Activated CD8-positive, alpha-beta memory T cell treated with anti-CD3 and anti-CD28 coated beads for 48 hours (primary cell): ENCODE data around the gene HK1.
A peak's percentile ranks its signal among the peaks of the same experiment; 100 is the strongest.
"Not testable (repeated sequence)": the region's sequence is repeated elsewhere in the genome, so short reads cannot be mapped to it uniquely, and the experiment has no call there.

Source experiments
- DNase-seq, 3 experiments: peaks; one replicate each; pipeline ENCODE4 v3.0.0-alpha.2; 2020; ENCODE audit warnings: low read depth in 2 of 3, low spot score in 2 of 3

Gene HK1

DNA sequence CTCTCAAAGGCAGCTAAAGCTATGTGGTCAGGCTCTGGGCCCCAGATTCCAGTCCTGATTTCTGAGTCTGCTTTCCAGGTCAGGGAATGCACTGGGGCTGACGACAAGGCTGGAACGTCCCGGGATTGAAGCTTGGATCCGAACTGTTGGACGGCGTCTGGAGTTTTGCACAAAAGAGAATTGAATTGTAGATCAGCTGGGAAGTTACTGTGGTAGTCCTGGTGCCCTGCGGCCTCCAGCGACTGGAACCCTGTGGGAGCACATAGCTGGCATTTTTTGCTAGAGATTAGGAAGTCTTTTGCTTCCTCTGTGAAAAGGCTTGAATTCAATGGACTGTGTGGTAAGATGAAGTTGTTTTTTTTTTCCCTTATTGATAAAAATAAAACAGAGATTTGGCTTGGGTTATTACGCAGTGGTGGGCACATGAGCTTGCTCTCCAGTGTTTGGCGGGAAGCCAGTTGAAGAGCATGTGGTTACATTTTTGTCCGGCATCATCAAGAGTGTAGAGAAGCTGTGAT lies at the start of gene HK1:
Gene HK1, plus strand, starts transcription at position 51 of the 518 bp plus-strand sequence.
- DNase-seq, result no peak

DNA sequence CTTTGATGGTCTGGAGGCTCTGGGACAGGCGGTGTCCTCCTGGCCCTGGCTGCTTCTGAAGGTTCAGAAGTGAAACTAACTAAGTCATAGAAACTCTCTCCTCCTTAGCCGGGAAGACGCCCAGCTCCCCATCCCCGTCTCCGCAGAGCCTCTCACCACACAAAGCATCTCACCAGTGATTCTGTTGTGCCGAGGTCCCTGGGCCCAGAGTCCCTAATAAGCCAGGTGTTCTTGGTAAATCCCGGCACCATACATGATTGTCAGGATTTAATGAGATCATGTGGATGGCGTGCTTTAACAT lies 48.7 kb upstream of the HK1 start:
- DNase-seq, result no peak

GRCh38 chr10:69230128-69230527 lies 48.2 kb upstream of the HK1 start:
- DNase-seq, result no peak

GRCh38 chr10:69232252-69232651 lies 46.0 kb upstream of the HK1 start:
- DNase-seq, result no peak

- no peak for DNase-seq
These were observed 45.4 kb upstream of the HK1 start for GRCh38 chr10:69232736-69233480.

GRCh38 chr10:69234447-69234846 lies 43.8 kb upstream of the HK1 start:
- DNase-seq, result no peak

DNA sequence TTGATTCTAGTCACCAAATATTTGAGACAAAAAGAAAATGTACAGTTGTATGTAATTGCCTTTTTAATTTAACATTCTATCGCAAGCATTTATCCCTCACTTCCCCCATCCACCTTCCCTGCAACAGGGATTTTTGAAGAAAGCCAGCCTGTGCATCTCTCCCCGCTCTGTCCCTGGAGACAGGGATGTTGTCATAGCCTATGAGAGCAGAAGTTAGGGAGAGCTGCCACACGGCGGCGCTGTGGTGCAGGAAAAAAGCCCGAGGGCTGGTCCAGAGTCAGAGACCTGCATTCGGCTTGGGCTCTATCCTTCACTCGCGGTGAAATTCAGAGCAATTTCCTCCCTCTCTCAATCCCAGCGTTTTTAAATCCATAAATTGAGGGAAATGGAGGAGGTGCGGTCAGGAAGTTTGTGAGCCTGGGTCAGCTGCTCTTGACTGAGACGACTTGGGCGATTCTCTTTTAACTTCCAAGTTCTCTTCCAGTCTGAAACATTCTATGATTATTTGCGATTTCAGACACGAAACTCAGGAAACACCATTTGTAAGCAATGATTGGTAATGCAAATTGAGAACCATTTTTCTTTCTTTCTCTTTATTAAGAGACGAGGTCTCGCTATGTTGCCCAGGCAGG lies 40.7 kb upstream of the HK1 start:
- peak; percentile 63 to 95 (median 92) for DNase-seq

DNA sequence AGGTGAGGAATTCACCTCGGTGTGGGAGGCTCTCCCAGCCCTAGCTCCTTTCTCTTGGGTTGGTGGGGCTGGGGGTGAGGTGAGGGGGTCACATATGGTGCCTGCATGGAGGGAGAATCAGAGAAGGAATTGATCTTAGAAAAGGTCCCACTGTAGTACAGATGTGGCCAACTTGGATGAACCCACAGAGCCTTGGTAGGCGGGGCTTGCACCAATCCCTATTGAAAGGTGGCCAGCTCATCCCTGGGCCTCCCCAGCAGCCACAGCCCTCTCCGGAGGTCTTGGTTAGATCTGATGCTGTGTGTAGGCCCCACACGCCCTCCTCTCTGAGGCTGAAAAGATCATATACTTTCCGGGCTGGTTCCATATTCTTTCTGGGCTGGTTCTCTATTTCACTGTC lies 39.2 kb upstream of the HK1 start:
- no peak for DNase-seq

GRCh38 chr10:69239816-69240434 lies 38.4 kb upstream of the HK1 start:
- no peak for DNase-seq

DNA sequence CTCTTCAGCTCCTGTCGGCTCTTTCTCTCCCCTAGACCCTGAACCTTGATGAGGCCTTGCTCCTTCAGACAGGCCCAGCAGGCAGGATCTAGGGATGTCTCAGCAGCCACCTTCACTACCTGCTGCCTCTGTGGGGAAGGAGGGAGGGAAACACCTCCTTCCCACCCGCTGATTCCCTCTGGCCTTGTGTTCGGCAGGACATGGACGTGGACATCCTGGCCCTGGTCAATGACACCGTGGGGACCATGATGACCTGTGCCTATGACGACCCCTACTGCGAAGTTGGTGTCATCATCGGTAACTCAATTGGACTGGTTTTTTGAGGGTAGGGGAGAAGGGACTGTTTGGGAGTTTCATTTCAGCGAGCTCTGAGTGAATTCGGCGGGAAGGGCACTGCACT lies 37.8 kb upstream of the HK1 start:
- no peak for DNase-seq

DNA sequence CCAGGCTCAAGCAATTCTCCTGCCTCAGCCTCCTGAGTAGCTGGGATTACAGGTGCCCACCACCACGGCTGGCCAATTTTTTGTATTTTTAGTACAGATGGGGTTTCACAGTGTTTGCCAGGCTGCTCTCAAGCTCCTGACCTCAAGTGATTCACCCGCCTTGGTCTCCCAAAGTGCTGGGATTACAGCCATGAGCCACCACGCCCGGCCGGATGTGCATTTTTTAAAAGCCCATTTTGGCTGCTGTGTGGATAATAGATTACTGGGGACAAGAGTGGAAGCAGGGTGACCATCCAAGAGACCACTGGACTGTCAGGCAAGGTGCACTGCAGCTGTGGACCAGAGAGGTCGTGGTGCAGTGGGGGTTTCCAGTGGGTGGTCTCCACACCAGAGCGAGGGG lies 36.7 kb upstream of the HK1 start:
- DNase-seq, result no peak

DNA sequence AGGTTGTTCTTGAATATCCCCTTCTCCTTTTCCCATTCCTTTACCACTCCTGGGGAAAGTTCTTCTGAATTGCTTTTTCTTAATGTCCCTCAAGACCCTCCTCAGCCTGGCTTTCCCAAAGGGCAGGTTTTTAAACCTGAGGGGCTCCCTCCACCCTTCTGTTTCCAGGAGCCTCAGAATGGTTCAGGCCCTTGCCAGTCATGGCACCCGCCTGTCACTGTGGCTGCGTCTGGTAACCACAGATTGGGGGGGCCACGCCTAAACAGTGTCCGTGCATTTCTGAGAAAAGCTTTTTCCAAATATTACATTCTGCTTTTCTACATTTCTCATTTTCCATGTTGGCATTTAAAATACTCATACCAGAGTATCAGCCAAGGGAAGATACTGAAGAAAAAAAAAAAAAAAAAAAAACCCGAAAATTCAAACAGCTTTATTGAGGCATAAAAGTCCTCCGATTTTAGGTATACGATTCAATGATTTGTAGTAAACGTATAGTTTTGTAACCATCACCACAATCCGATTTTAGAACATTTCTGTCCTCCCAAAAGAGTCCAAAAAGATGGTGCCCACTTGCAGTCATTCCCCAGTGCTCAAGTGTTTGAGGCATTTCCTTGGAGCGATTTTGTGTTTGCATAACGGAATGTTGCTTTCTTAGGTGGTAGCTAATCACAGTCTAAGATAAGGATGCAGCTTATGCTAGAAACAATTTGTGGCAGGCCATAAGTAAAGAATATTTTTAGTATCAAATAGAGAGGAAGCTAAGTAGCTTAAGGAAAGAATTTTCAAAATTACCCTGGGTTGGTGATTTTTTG lies 36.0 kb upstream of the HK1 start:
- DNase-seq, result no peak

DNA sequence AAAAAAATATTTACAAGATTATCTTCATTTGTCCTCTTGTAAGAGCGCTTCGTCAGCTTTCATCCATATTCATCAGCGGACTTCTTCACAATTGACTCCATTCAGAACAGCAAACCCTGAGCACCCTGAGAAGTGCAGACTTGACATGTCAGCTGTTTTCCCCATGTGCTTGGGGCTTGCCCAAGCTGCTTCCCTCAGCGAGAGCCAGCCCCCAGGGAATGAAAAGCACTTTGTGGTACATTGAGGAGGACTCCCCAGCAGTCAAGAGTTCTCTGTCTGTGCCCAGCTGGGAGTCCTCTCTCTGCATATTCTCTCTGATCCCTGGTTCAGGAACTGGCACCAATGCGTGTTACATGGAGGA lies 35.5 kb upstream of the HK1 start:
- no peak for DNase-seq

DNA sequence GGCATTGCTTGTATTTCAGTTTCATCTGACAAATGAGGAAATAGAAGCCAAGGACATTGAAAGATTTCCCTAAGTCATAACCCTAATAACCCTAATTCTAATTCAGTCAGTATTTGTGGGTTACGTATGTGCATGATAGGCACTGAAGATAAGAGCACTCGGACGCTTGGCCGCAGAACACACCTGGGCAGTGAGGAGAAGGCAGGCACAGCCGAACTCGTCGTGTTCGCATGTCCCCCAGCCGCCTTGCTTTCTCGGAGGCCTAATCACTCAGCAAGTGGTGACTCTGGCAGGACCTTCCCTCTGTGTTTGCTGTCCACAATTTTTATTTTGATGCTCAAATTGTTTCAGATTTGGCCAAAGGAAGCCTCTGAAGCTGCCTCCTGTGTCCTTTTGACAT lies 34.5 kb upstream of the HK1 start:
- no peak for DNase-seq

GRCh38 chr10:69246036-69246435 lies 32.3 kb upstream of the HK1 start:
- DNase-seq, result no peak

DNA sequence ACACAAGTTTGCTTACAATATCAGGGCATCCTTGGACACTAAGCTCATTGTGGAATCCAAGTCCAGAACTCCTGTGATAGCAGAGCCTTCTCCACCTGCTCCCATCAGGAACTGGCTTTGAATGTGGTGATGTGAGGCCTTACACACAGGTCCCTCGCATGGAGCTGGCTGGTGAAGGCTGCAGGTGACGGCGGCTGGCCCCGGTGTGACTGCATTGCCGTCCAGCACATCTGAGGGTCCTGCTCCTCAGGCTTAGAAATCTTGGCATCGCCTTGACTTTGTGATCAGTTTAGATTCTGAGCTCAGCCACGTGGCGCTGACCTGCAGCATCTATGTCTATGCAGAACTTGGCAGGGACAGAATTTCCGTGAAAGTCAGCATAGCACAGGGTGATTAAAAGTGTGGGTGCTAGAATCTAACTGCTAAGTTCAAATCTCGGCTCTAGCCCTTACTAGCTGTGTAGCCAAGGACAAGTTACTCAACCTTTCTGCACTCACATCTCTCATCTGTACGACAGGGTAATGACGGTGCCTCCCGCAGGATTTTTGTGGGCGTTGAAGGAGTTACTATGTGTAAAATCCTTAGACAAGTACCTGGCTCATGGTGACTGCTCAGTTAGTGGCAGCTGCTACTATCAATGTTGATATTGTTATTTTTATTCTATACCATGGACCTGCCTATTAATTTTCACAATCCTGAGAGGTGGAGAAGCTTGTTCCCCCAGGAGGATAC lies 31.5 kb upstream of the HK1 start:
- no peak for DNase-seq

DNA sequence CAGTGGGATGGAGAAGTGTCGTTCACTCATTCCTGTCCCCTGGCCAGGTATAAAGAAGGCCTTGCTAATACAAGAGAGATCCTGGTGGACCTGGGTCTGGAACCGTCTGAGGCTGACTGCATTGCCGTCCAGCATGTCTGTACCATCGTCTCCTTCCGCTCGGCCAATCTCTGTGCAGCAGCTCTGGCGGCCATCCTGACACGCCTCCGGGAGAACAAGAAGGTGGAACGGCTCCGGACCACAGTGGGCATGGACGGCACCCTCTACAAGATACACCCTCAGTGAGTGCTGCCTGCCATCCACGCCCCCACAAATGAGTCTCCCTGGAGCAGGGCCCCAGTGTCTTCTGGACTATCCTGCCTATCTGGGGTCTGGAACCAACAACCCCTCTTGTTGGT lies 31.0 kb upstream of the HK1 start:
- DNase-seq, result no peak

- DNase-seq, result no peak
These were observed 30.1 kb upstream of the HK1 start for GRCh38 chr10:69248117-69248730.

DNA sequence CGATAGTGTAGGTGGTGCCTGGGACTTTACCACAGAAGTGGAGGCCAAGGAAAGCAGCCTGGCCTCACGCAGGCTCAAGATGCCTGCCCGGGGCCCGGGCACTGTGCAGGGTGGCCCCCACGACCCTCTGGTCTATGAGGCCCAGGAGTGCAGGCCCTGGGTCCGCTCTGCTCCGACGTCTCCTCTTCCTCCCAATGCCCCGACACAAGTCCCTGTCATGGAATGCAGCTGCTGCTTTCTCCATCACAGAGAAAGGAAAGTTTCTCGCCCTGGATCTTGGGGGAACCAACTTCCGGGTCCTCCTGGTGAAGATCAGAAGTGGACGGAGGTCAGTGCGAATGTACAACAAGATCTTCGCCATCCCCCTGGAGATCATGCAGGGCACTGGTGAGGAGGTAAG lies 28.3 kb upstream of the HK1 start:
- no peak for DNase-seq

- not testable (repeated sequence) for DNase-seq
These were observed 26.9 kb upstream of the HK1 start for GRCh38 chr10:69251417-69251816.

DNA sequence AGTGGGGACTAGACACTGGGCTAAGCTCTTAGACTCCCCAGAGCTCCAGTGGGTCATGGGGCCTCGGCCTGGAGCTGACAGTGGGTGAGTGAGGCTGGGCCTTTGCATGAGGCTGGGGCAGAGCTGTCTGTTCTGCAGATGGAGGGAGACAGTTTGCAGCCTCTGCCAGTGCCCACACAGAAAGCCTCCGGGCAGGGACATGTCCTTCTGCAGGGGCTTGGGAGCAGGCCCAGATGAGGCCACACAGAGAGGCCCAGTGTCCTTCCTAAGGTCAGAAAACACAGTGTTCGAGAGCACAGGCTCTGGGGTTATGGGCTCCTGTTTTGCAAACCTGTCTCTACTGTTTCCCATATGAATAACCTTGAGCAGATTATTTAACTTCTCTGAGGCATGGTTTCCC lies 25.1 kb upstream of the HK1 start:
- DNase-seq, result no peak
